Cardiac fibroblast (primary cell): ENCODE results near the gene ITGB3.

Source experiments
- DNase-seq, 2 donors: peaks; one replicate each; pipeline versions ENCODE4 v3.0.0 to v3.0.0-alpha.2; 2010; ENCODE audit warnings: low read depth in 2 of 2
- H3K4me3 ChIP-seq, 2 donors: replicated peaks in 1 of 2; 1 replicate in 1 of 2; 2 replicates in 1 of 2; pipeline ENCODE4 v1.5.1; 2011; ENCODE audit warnings: low read depth in 2 of 2, low read length in 2 of 2, mild to moderate bottlenecking in 2 of 2, moderate library complexity in 1 of 2
- CTCF ChIP-seq: IDR thresholded peaks from one replicate; pipeline ENCODE4 v1.5.1; 2011; ENCODE audit warnings: low read depth, mild to moderate bottlenecking, low read length, inconsistent platforms

The ITGB3 gene

GRCh38 chr17:47242648-47243047 is 11.0 kb upstream of the ITGB3 start:
- TF ChIP-seq CTCF = no peak
- no peak for DNase-seq
- H3K4me3 ChIP-seq = no peak overlapping the region

- no peak overlapping the region for H3K4me3 ChIP-seq
- DNase-seq = no peak
- TF ChIP-seq CTCF = no peak
Measured at GRCh38 chr17:47243737-47244598, 9.7 kb upstream of the ITGB3 start.

GRCh38 chr17:47244697-47245096 is 8.9 kb upstream of the ITGB3 start:
- peak; percentile 35 to 50 for DNase-seq
- TF ChIP-seq CTCF = no peak
- no peak overlapping the region for H3K4me3 ChIP-seq

- H3K4me3 ChIP-seq = no peak overlapping the region
- TF ChIP-seq CTCF = no peak
- DNase-seq = no peak
Measured at GRCh38 chr17:47246120-47246519, 7.5 kb upstream of the ITGB3 start.

- no peak for TF ChIP-seq CTCF
- DNase-seq = no peak
- H3K4me3 ChIP-seq = no peak overlapping the region
Measured at GRCh38 chr17:47250855-47251254, 2.8 kb upstream of the ITGB3 start.

GRCh38 chr17:47251421-47251940 is 2.1 kb upstream of the ITGB3 start:
- no peak for DNase-seq
- no peak overlapping the region for H3K4me3 ChIP-seq
- no peak for TF ChIP-seq CTCF
